Globus pallidus (tissue), 1 donor: ENCODE data around the gene GLRX5.

Experiments used
- DNase-seq: peaks from one replicate; pipeline ENCODE4 v3.0.0-alpha.2; 2015; ENCODE audit warnings: low spot score

Gene GLRX5

GRCh38 chr14:95534299-95535225 is at the start of gene GLRX5:
GLRX5 (plus strand) TSS chr14:95535050; CDS start chr14:95535090, 40 bp downstream.
- DNase-seq: peak; percentile 100

- no peak for DNase-seq
Observed at GRCh38 chr14:95485222-95485819, 49.5 kb upstream of the GLRX5 start.

- DNase-seq: no peak
Observed at GRCh38 chr14:95486875-95487668, 47.8 kb upstream of the GLRX5 start.

GRCh38 chr14:95487669-95488084 is 47.2 kb upstream of the GLRX5 start:
- no peak for DNase-seq

GRCh38 chr14:95488376-95489213 is 46.3 kb upstream of the GLRX5 start:
- DNase-seq: peak; percentile 73

GRCh38 chr14:95489214-95490137 is 45.4 kb upstream of the GLRX5 start:
- DNase-seq: no peak

- DNase-seq: no peak
Observed at GRCh38 chr14:95490138-95490509, 44.7 kb upstream of the GLRX5 start.

- DNase-seq: peak; percentile 63
Observed at GRCh38 chr14:95490727-95491451, 44.0 kb upstream of the GLRX5 start.

- no peak for DNase-seq
Observed at GRCh38 chr14:95491936-95492608, 42.8 kb upstream of the GLRX5 start.

GRCh38 chr14:95493503-95493902 is 41.3 kb upstream of the GLRX5 start:
- DNase-seq: no peak

- no peak for DNase-seq
Observed at GRCh38 chr14:95493976-95494375, 40.9 kb upstream of the GLRX5 start.

GRCh38 chr14:95494456-95494855 is 40.4 kb upstream of the GLRX5 start:
- DNase-seq: no peak

- no peak for DNase-seq
Observed at GRCh38 chr14:95495076-95495475, 39.8 kb upstream of the GLRX5 start.

- DNase-seq: no peak
Observed at GRCh38 chr14:95495538-95496025, 39.3 kb upstream of the GLRX5 start.

- DNase-seq: no peak
Observed at GRCh38 chr14:95496111-95496681, 38.7 kb upstream of the GLRX5 start.

- DNase-seq: no peak
Observed at GRCh38 chr14:95496690-95497259, 38.1 kb upstream of the GLRX5 start.

- DNase-seq: no peak
Observed at GRCh38 chr14:95497561-95498011, 37.3 kb upstream of the GLRX5 start.
